Fibroblast of lung (primary cell): ENCODE measurements around the gene NDUFAF5. TPM values are rescaled to one million over a fixed set of nuclear protein-coding genes. Genes with fewer than 3 reads are reported as not detected.

ENCODE experiments used
- DNase-seq, 2 donors: peaks; one replicate each; pipeline versions ENCODE4 v3.0.0 to v3.0.0-alpha.2; 2010; ENCODE audit warnings: low read depth in 2 of 2
- H2AFZ ChIP-seq: 2 replicates; pipeline ENCODE4 v1.5.1; 2012; ENCODE audit warnings: low read length, control low read depth, inconsistent platforms
- H3K27ac ChIP-seq: 2 replicates; pipeline ENCODE4 v1.5.1; 2011; ENCODE audit warnings: low read length, control low read depth; ENCODE audit not compliant: insufficient read depth
- H3K27me3 ChIP-seq: 2 replicates; pipeline ENCODE4 v1.5.1; 2011; ENCODE audit warnings: mild to moderate bottlenecking, low read length; ENCODE audit not compliant: control insufficient read depth, insufficient read depth
- H3K36me3 ChIP-seq: 2 replicates; pipeline ENCODE4 v1.5.1; 2011; ENCODE audit warnings: low read length; ENCODE audit not compliant: control insufficient read depth, insufficient read depth
- H3K4me1 ChIP-seq: 2 replicates; pipeline ENCODE4 v1.5.1; 2011; ENCODE audit warnings: low read length; ENCODE audit not compliant: control insufficient read depth, insufficient read depth; ENCODE audit errors: extremely low read depth
- H3K4me2 ChIP-seq: 2 replicates; pipeline ENCODE4 v1.5.1; 2011; ENCODE audit warnings: low read length, control low read depth; ENCODE audit not compliant: insufficient read depth; ENCODE audit errors: extremely low read depth
- H3K4me3 ChIP-seq, 4 experiments: fragments of 200-600 bp in 1 of 4; sonication (generic) in 1 of 4; replicated peaks in 1 of 4; 2 replicates each; pipeline ENCODE4 v1.5.1; 2011 to 2016; ENCODE audit warnings: low read length in 4 of 4, low read depth in 3 of 4, mild to moderate bottlenecking in 3 of 4, control low read depth in 2 of 4, inconsistent platforms in 1 of 4, mixed read lengths in 1 of 4; ENCODE audit not compliant: insufficient read depth in 1 of 4; ENCODE audit errors: control extremely low read depth in 1 of 4
- H3K79me2 ChIP-seq: 2 replicates; pipeline ENCODE4 v1.5.1; 2012; ENCODE audit warnings: mild to moderate bottlenecking, low read length, inconsistent platforms; ENCODE audit not compliant: control insufficient read depth, insufficient read depth
- H3K9ac ChIP-seq: 2 replicates; pipeline ENCODE4 v1.5.1; 2011; ENCODE audit warnings: mild to moderate bottlenecking, low read length, control low read depth; ENCODE audit not compliant: insufficient read depth
- H3K9me3 ChIP-seq: 2 replicates; pipeline ENCODE4 v1.5.1; 2012; ENCODE audit warnings: low read depth, low read length; ENCODE audit not compliant: control insufficient read depth, insufficient read depth
- H4K20me1 ChIP-seq: 2 replicates; pipeline ENCODE4 v1.5.1; 2011; ENCODE audit warnings: low read length; ENCODE audit not compliant: control insufficient read depth, insufficient read depth; ENCODE audit errors: extremely low read depth
- EZH2 ChIP-seq: IDR thresholded peaks from 2 replicates; pipeline ENCODE4 v1.5.1; 2012; ENCODE audit warnings: low read length, control low read depth, mild to moderate bottlenecking; ENCODE audit errors: missing control alignments
- polyA plus RNA-seq, 2 donors: library from polyadenylated mRNA; depleted of rRNA in 1 of 2; stranded (reverse) in 1 of 2; unstranded in 1 of 2; fragments of >200 nt; gene quantifications; 2 replicates each; pipeline ENCODE4 v1.2.1, GENCODE V29; 2011 to 2012; ENCODE audit warnings: missing spikeins in 1 of 2
- total RNA-seq: library from RNA; depleted of rRNA; stranded (reverse); fragments of >200 nt; gene quantifications from 2 replicates; pipeline ENCODE4 v1.2.1, GENCODE V29; 2014
- TF ChIP-seq, protein P1 (sequence below), 2 donors: IDR thresholded peaks in 1 of 2; conservative IDR thresholded peaks in 1 of 2; 1 replicate in 1 of 2; 2 replicates in 1 of 2; pipeline ENCODE4 v1.5.1; 2011 to 2012; ENCODE audit warnings: low read length in 2 of 2, control low read depth in 1 of 2, inconsistent platforms in 1 of 2, low read depth in 1 of 2, mild to moderate bottlenecking in 1 of 2

The NDUFAF5 gene
- total and polyA plus RNA-seq, 2 donors (not counting 1 experiment from before 2014, with no cell fraction given): 12.7 to 17.3 TPM

DNA sequence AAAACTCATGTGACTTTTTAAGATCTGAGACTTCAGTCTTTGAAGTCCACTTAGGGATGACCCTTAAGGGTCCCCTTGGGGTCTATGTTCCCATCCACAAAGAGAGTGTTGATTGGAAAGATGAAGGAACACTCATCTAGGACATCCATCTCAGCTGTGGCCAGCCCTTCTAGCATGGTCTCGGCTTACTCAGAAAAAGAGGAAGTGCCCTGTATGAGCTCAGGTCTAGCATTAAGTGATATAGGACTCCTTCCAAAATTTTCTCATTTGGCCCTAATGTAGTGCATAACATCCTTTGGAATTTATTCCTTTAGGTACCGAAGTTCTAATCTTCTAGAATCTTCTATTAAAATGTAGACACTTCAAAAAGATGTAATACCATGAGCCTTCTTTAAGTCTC is 77.4 kb downstream of the NDUFAF5 start:
- no peak overlapping the region for H3K4me2 ChIP-seq
- no peaks in the 10 kb centered on the region for H3K9me3 ChIP-seq
- no peak overlapping the region for H2AFZ ChIP-seq
- H3K27me3 ChIP-seq: no peaks in the 10 kb centered on the region
- H3K9ac ChIP-seq: no peak overlapping the region
- H3K4me1 ChIP-seq: peaks cover 2% of the 10 kb centered on the region
- no peak overlapping the region for H3K27ac ChIP-seq
- TF ChIP-seq EZH2: no peak
- TF ChIP-seq, protein P1, sequence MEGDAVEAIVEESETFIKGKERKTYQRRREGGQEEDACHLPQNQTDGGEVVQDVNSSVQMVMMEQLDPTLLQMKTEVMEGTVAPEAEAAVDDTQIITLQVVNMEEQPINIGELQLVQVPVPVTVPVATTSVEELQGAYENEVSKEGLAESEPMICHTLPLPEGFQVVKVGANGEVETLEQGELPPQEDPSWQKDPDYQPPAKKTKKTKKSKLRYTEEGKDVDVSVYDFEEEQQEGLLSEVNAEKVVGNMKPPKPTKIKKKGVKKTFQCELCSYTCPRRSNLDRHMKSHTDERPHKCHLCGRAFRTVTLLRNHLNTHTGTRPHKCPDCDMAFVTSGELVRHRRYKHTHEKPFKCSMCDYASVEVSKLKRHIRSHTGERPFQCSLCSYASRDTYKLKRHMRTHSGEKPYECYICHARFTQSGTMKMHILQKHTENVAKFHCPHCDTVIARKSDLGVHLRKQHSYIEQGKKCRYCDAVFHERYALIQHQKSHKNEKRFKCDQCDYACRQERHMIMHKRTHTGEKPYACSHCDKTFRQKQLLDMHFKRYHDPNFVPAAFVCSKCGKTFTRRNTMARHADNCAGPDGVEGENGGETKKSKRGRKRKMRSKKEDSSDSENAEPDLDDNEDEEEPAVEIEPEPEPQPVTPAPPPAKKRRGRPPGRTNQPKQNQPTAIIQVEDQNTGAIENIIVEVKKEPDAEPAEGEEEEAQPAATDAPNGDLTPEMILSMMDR (conservative IDR thresholded peaks at IDR 0.05 in 1 of 2, IDR thresholded peaks at IDR 0.05 in 1 of 2; ENCODE audit: low read depth in 1 of 2, low read length in 2 of 2): no peak
- DNase-seq: no peak
- H3K36me3 ChIP-seq: no peaks in the 10 kb centered on the region
- H3K79me2 ChIP-seq: no peaks in the 10 kb centered on the region
- H3K4me3 ChIP-seq: no peak overlapping the region
- H4K20me1 ChIP-seq: no peaks in the 10 kb centered on the region

GRCh38 chr20:13863244-13863643 is 78.4 kb downstream of the NDUFAF5 start:
- H3K9ac ChIP-seq: no peak overlapping the region
- no peak for DNase-seq
- H3K4me3 ChIP-seq: no peak overlapping the region
- no peak overlapping the region for H3K4me2 ChIP-seq
- no peaks in the 10 kb centered on the region for H3K79me2 ChIP-seq
- no peak overlapping the region for H2AFZ ChIP-seq
- peaks cover 2% of the 10 kb centered on the region for H3K4me1 ChIP-seq
- no peaks in the 10 kb centered on the region for H3K36me3 ChIP-seq
- H4K20me1 ChIP-seq: no peaks in the 10 kb centered on the region
- no peak overlapping the region for H3K27ac ChIP-seq
- TF ChIP-seq, protein P1 (conservative IDR thresholded peaks at IDR 0.05 in 1 of 2, IDR thresholded peaks at IDR 0.05 in 1 of 2; ENCODE audit: low read depth in 1 of 2, low read length in 2 of 2): no peak
- no peak for TF ChIP-seq EZH2
- H3K9me3 ChIP-seq: no peaks in the 10 kb centered on the region
- H3K27me3 ChIP-seq: no peaks in the 10 kb centered on the region

DNA sequence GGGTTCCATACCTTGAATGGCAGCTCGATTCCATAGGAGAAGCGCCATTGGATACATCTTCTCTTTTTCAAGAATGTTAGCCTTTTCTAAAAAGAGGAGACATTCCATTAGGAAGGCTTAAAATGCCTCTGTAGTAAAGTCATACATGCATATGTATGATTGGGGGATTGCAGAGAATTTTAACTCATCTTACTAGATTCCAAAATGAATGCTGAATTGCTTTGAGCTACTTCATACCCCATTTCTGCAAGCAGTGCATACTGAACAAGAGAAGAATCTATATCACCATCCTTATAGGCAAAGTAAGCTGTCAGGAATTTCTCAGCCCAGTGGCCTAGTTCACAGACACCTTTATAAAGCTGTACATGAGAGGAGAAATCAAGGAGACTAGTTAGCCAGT is 80.3 kb downstream of the NDUFAF5 start:
- Histone ChIP-seq H3K4me3 (no peak overlapping the region), H3K27ac (no peak overlapping the region), H2AFZ (no peak overlapping the region), H3K4me2 (no peak overlapping the region), H3K27me3 (no peaks in the 10 kb centered on the region), H3K36me3 (no peaks in the 10 kb centered on the region), H3K4me1 (peaks cover 2% of the 10 kb centered on the region), H3K79me2 (no peaks in the 10 kb centered on the region), H4K20me1 (no peaks in the 10 kb centered on the region), H3K9me3 (no peaks in the 10 kb centered on the region), H3K9ac (no peak overlapping the region)
- TF ChIP-seq EZH2: no peak
- TF ChIP-seq, protein P1 (conservative IDR thresholded peaks at IDR 0.05 in 1 of 2, IDR thresholded peaks at IDR 0.05 in 1 of 2; ENCODE audit: low read depth in 1 of 2, low read length in 2 of 2): no peak
- peak in 1 of 2 donors; percentile 32 for DNase-seq
